Fibroblast of lung (primary cell): ENCODE data around the gene TBC1D22A. TPM values are rescaled to one million over a fixed set of nuclear protein-coding genes. Genes with fewer than 3 reads are reported as not detected.
A peak's percentile ranks its signal among the peaks of the same experiment; 100 is the strongest.
"Not testable (repeated sequence)": the region's sequence is repeated elsewhere in the genome, so short reads cannot be mapped to it uniquely, and the experiment has no call there.

Experiments
- DNase-seq, 2 donors: peaks; one replicate each; pipeline versions ENCODE4 v3.0.0 to v3.0.0-alpha.2; 2010; ENCODE audit warnings: low read depth in 2 of 2
- H2AFZ ChIP-seq: 2 replicates; pipeline ENCODE4 v1.5.1; 2012; ENCODE audit warnings: low read length, control low read depth, inconsistent platforms
- H3K27ac ChIP-seq: 2 replicates; pipeline ENCODE4 v1.5.1; 2011; ENCODE audit warnings: low read length, control low read depth; ENCODE audit not compliant: insufficient read depth
- H3K27me3 ChIP-seq: 2 replicates; pipeline ENCODE4 v1.5.1; 2011; ENCODE audit warnings: mild to moderate bottlenecking, low read length; ENCODE audit not compliant: control insufficient read depth, insufficient read depth
- H3K36me3 ChIP-seq: 2 replicates; pipeline ENCODE4 v1.5.1; 2011; ENCODE audit warnings: low read length; ENCODE audit not compliant: control insufficient read depth, insufficient read depth
- H3K4me1 ChIP-seq: 2 replicates; pipeline ENCODE4 v1.5.1; 2011; ENCODE audit warnings: low read length; ENCODE audit not compliant: control insufficient read depth, insufficient read depth; ENCODE audit errors: extremely low read depth
- H3K4me2 ChIP-seq: 2 replicates; pipeline ENCODE4 v1.5.1; 2011; ENCODE audit warnings: low read length, control low read depth; ENCODE audit not compliant: insufficient read depth; ENCODE audit errors: extremely low read depth
- H3K4me3 ChIP-seq, 4 experiments: fragments of 200-600 bp in 1 of 4; sonication (generic) in 1 of 4; replicated peaks in 1 of 4; 2 replicates each; pipeline ENCODE4 v1.5.1; 2011 to 2016; ENCODE audit warnings: low read length in 4 of 4, low read depth in 3 of 4, mild to moderate bottlenecking in 3 of 4, control low read depth in 2 of 4, inconsistent platforms in 1 of 4, mixed read lengths in 1 of 4; ENCODE audit not compliant: insufficient read depth in 1 of 4; ENCODE audit errors: control extremely low read depth in 1 of 4
- H3K79me2 ChIP-seq: 2 replicates; pipeline ENCODE4 v1.5.1; 2012; ENCODE audit warnings: mild to moderate bottlenecking, low read length, inconsistent platforms; ENCODE audit not compliant: control insufficient read depth, insufficient read depth
- H3K9ac ChIP-seq: 2 replicates; pipeline ENCODE4 v1.5.1; 2011; ENCODE audit warnings: mild to moderate bottlenecking, low read length, control low read depth; ENCODE audit not compliant: insufficient read depth
- H3K9me3 ChIP-seq: 2 replicates; pipeline ENCODE4 v1.5.1; 2012; ENCODE audit warnings: low read depth, low read length; ENCODE audit not compliant: control insufficient read depth, insufficient read depth
- H4K20me1 ChIP-seq: 2 replicates; pipeline ENCODE4 v1.5.1; 2011; ENCODE audit warnings: low read length; ENCODE audit not compliant: control insufficient read depth, insufficient read depth; ENCODE audit errors: extremely low read depth
- EZH2 ChIP-seq: IDR thresholded peaks from 2 replicates; pipeline ENCODE4 v1.5.1; 2012; ENCODE audit warnings: low read length, control low read depth, mild to moderate bottlenecking; ENCODE audit errors: missing control alignments
- polyA plus RNA-seq, 2 donors: library from polyadenylated mRNA; depleted of rRNA in 1 of 2; stranded (reverse) in 1 of 2; unstranded in 1 of 2; fragments of >200 nt; gene quantifications; 2 replicates each; pipeline ENCODE4 v1.2.1, GENCODE V29; 2011 to 2012; ENCODE audit warnings: missing spikeins in 1 of 2
- total RNA-seq: library from RNA; depleted of rRNA; stranded (reverse); fragments of >200 nt; gene quantifications from 2 replicates; pipeline ENCODE4 v1.2.1, GENCODE V29; 2014
- TF ChIP-seq, protein P1 (sequence below), 2 donors: IDR thresholded peaks in 1 of 2; conservative IDR thresholded peaks in 1 of 2; 1 replicate in 1 of 2; 2 replicates in 1 of 2; pipeline ENCODE4 v1.5.1; 2011 to 2012; ENCODE audit warnings: low read length in 2 of 2, control low read depth in 1 of 2, inconsistent platforms in 1 of 2, low read depth in 1 of 2, mild to moderate bottlenecking in 1 of 2

TBC1D22A gene
- total and polyA plus RNA-seq, 2 donors (not counting 1 experiment from before 2014, with no cell fraction given) = 11.6 to 17.6 TPM

GRCh38 chr22:46732041-46732379, 30.4 kb upstream of the TBC1D22A start:
- Histone ChIP-seq H3K9me3 (no peaks in the 10 kb centered on the region), H3K27ac (no peak overlapping the region), H3K36me3 (peaks cover 7% of the 10 kb centered on the region), H4K20me1 (peaks cover 4% of the 10 kb centered on the region), H2AFZ (no peak overlapping the region), H3K9ac (no peak overlapping the region), H3K4me1 (peaks cover 11% of the 10 kb centered on the region), H3K4me2 (no peak overlapping the region), H3K4me3 (no peak overlapping the region), H3K27me3 (no peaks in the 10 kb centered on the region), H3K79me2 (peaks cover 58% of the 10 kb centered on the region)
- TF ChIP-seq, protein P1, sequence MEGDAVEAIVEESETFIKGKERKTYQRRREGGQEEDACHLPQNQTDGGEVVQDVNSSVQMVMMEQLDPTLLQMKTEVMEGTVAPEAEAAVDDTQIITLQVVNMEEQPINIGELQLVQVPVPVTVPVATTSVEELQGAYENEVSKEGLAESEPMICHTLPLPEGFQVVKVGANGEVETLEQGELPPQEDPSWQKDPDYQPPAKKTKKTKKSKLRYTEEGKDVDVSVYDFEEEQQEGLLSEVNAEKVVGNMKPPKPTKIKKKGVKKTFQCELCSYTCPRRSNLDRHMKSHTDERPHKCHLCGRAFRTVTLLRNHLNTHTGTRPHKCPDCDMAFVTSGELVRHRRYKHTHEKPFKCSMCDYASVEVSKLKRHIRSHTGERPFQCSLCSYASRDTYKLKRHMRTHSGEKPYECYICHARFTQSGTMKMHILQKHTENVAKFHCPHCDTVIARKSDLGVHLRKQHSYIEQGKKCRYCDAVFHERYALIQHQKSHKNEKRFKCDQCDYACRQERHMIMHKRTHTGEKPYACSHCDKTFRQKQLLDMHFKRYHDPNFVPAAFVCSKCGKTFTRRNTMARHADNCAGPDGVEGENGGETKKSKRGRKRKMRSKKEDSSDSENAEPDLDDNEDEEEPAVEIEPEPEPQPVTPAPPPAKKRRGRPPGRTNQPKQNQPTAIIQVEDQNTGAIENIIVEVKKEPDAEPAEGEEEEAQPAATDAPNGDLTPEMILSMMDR (conservative IDR thresholded peaks at IDR 0.05 in 1 of 2, IDR thresholded peaks at IDR 0.05 in 1 of 2; ENCODE audit: low read depth in 1 of 2, low read length in 2 of 2) = no peak
- no peak for TF ChIP-seq EZH2
- no peak for DNase-seq

GRCh38 chr22:46732513-46732912, 29.9 kb upstream of the TBC1D22A start:
- DNase-seq = no peak
- Histone ChIP-seq H3K79me2 (peaks cover 61% of the 10 kb centered on the region), H3K4me3 (no peak overlapping the region), H3K27me3 (no peaks in the 10 kb centered on the region), H3K9me3 (no peaks in the 10 kb centered on the region), H3K36me3 (peaks cover 7% of the 10 kb centered on the region), H3K4me1 (peaks cover 11% of the 10 kb centered on the region), H2AFZ (no peak overlapping the region), H3K9ac (no peak overlapping the region), H3K4me2 (no peak overlapping the region), H4K20me1 (peaks cover 4% of the 10 kb centered on the region), H3K27ac (no peak overlapping the region)
- TF ChIP-seq, protein P1 (conservative IDR thresholded peaks at IDR 0.05 in 1 of 2, IDR thresholded peaks at IDR 0.05 in 1 of 2; ENCODE audit: low read depth in 1 of 2, low read length in 2 of 2) = no peak
- no peak for TF ChIP-seq EZH2

- not testable (repeated sequence) for H3K36me3 ChIP-seq, H3K27ac ChIP-seq, H4K20me1 ChIP-seq, H2AFZ ChIP-seq, H3K27me3 ChIP-seq, H3K9ac ChIP-seq, H3K4me3 ChIP-seq, H3K9me3 ChIP-seq, H3K4me2 ChIP-seq
- Histone ChIP-seq H3K4me1 (peaks cover 12% of the 10 kb centered on the region), H3K79me2 (peaks cover 54% of the 10 kb centered on the region)
- DNase-seq = peak in 1 of 2 donors; percentile 36
Measured at GRCh38 chr22:46734213-46734722, 28.2 kb upstream of the TBC1D22A start.
